GM18520 (cell line): Measurements from ENCODE around the gene EVI2A.
"Not testable (repeated sequence)": the region's sequence is repeated elsewhere in the genome, so short reads cannot be mapped to it uniquely, and the experiment has no call there.

Experiments
- ATAC-seq: cut with Tn5 transposase; IDR thresholded peaks from one replicate; pipeline ENCODE4 v1.9.1; 2021; ENCODE audit not compliant: unreplicated experiment

The EVI2A gene

DNA sequence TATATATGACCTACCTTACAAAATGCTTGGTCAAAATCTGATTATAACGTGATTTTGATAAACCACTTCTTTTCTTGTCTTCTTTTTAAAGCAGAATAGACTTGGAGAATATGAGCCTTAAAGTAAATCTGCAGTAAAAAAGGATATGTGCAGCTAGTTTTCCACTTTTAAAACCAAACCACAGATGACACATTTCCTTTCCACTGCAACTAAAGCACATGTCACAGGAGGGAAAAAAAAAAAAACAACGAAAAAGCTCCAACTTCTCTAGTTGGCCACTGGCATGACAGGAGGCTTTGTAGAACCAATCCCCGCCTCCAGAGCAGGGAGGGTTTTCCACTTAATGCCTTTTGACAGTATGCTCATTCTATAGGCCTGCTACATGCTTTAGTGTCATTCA lies at the start of gene EVI2A:
EVI2A (minus strand) TSS at position 142 of the 400 bp plus-strand sequence. CDS start 2,609 bp downstream, outside the sequence.
- ATAC-seq, result no peak

- ATAC-seq, result no peak
These were observed 47.8 kb upstream of the EVI2A start for GRCh38 chr17:31369266-31369665.

- no peak for ATAC-seq
These were observed 44.7 kb upstream of the EVI2A start for GRCh38 chr17:31366088-31366487.

DNA sequence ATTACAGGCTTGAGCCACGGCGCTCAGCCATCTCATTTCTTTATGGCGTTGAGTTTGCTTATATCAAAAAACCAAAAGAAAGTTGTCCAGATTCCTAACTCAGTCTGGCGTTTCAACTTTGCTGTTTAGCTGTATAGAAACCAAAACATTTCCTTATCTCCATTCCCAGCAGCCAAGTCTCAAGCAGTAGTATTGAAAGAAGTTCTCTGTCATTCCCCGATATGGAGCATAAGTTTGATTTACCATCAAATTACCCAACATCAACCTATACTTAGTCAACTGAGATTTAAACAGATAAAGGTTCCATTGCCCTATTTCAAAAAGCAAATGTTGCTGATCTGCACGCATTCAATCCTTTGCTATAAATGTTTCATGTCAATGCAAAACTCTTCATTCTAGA lies 42.6 kb upstream of the EVI2A start:
- ATAC-seq, result no peak

DNA sequence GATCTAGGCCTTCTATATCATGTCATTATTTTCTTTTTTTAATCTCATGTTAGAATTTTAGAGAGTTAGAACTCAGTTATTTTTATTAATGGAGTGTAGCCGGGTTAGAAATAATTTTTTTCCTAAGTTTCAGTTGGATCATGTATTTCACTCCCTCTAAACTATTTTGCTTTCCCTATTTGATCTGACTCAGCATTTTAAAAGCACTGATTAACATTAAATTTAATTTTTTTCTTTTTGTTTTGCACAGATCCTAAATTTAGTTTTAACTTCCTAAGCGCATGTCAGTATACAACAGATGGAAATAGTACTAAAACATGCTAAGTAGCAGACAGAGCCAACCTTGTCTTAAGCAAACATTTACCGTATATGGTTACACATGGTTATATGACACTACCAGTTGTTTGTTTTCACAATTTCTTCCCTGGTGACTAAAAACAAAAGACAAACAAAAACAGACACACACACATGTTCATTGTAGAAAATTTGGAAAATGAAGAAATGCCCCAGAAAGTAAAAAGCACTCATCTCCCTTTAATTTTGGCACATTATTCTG lies 36.5 kb upstream of the EVI2A start:
- ATAC-seq, result no peak

DNA sequence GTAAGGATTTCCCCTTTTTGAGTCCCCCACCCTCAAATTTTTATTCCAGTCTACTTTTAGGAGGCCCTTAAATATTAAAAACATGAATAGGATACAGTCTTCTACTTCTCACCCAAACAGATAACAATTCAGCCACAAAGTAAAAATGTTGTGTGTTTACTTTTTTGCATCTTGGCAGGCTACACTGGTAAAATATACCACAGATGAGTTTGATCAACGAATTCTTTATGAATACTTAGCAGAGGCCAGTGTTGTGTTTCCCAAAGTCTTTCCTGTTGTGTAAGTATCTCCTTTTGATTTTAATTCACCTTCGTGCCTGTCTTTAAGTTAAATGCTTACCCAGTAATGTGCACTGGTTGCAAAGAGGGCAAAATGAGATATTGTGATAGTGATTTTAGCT lies 35.7 kb upstream of the EVI2A start:
- ATAC-seq, result no peak

DNA sequence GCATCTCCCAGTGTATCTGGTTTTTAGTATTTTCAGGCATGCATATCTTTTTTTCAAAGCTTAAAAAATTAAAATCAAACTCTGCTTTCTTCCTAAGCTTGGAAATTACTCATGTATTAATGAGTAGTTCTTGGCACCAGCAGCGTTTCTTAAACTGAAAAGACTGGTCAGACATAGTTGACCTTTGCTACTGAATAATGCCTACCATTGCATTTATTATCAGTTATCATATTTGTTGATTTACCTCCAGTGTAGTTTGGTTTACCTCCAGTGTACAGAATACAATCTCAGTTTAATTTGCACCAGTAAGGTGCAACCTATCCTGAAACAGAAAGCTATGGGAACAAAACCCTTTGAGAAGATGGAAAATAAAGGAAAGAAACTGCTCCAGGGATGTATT lies 34.5 kb upstream of the EVI2A start:
- no peak for ATAC-seq

DNA sequence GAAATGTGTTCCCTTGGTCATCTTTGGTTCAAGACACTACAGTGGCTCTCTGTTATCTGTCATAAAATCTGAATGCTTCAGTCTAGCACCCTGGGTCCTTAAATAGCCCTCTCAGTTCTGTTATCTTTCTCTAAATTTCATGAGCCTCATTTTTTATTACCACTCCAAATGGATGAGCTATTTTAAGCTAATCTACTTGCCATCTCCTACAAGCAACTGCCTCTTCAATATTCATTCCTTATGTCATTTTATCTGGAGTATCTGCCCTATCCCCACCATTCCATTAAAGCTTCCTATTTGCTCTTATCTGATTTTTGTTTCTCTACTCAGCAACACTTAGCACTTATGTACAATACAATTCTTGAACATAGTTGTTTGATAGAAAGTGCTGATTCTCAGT lies 28.0 kb upstream of the EVI2A start:
- ATAC-seq, result no peak

GRCh38 chr17:31345191-31345747 lies 23.8 kb upstream of the EVI2A start:
- not testable (repeated sequence) for ATAC-seq

DNA sequence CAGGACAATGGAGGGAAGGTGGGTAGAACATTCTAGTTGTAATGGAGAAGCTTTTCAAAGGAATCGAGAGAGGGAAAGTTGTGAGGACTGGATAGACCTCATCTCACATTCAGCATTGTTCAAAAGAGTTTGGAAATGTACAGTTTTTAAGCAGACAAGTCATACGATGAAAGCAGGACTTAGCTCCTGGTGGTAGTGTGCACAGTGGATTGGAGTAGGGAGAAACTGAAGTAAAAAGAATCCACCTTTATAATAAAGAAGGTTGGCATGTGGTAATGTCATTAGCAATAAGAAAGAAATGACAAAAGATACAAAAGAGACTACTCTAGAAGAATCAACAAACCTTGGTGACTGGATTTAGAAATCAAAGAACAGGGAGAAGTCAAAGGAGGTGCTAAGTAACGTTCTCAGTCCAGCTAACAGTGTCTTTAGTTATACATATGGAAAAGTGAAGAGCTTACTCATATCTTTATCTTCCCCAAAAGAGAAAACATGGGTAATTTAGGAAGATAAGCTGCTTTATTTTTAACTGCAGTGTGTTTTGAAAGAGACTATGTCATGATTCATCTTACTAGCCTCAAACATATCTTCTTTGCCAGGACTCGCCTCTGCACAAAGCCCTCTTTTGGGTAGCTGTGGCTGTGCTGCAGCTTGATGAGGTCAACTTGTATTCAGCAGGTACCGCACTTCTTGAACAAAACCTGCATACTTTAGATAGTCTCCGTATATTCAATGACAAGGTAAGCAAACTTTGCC lies 18.7 kb upstream of the EVI2A start:
- ATAC-seq, result no peak

DNA sequence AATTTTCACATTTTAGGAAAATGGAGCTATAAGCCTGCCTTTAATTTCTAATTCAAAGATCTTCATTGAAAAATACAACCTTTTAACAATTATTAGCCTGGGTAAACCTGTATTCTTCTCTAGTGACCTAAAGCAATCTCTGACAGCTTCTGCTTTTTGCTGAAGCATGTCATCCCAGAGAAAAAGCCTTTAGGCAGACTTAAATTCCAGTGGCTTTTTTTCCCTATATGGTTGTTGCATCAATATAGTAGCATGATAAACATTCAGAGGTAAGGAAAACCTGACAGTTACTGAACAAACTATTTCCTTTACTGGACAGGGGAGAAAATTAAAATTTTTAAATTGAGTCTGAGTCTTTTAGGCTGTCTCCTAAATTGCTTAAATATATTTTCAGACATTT lies 7.8 kb upstream of the EVI2A start:
- ATAC-seq, result no peak

DNA sequence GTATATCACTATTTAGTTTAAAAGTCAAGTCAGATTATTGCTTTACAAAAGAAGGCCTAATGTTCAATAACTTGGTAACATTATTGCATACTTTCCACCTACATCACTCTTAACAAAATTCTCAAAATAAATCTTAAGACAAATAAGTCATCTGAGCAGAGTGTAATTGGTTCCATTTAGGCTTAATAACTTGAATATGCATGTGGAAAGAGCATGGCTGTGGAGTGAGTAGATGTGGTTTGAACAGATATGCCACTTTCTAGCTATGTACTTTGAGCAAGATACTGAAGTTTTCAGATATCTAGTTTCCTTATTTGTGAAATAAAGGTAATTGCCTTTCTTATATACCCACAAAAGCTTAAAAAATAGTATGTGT lies 6.7 kb upstream of the EVI2A start:
- no peak for ATAC-seq

GRCh38 chr17:31327534-31328159 lies 6.2 kb upstream of the EVI2A start:
- no peak for ATAC-seq

GRCh38 chr17:31323551-31323950 lies 2.1 kb upstream of the EVI2A start:
- ATAC-seq, result no peak

GRCh38 chr17:31321966-31322365 lies 544 bp upstream of the EVI2A start:
- no peak for ATAC-seq

DNA sequence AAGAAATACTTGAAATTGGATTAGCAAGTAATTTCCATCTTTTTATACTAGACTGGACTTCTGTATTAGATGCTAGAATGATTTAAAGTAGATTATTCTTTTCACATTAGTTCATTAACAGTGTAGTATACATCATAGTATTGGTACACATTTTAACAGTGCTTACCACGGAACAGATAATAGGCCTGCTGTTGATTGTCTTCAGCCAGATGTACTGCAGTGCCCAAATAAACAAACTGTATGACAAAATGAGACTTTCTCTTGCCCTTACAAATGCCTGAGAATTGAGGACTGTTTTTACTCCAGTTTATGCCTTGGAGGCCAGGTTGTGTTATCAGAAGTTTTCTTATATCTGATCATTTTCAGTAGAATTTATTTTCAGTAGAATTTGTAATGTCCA lies 631 bp downstream of the EVI2A start:
- no peak for ATAC-seq

DNA sequence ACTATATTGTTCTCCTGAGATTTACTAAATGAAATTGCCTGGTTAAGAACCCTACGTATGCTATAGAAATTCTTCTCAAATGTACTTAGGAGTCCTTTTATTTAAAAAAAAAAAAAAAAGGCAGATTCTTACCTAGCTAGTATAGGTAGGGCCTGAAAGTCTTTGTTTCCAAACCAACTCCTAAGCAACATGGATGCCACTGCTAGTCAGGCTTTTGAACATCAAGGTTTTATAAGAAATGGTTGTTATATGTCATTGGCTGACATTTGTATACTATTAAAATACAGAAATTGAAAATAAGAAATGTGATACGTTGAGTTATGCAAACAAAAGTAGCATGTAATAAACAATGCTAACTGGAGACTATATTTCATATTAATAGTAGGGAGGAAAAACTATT lies 1.2 kb downstream of the EVI2A start:
- no peak for ATAC-seq

GRCh38 chr17:31318851-31319661 lies 2.4 kb downstream of the EVI2A start:
- no peak for ATAC-seq

DNA sequence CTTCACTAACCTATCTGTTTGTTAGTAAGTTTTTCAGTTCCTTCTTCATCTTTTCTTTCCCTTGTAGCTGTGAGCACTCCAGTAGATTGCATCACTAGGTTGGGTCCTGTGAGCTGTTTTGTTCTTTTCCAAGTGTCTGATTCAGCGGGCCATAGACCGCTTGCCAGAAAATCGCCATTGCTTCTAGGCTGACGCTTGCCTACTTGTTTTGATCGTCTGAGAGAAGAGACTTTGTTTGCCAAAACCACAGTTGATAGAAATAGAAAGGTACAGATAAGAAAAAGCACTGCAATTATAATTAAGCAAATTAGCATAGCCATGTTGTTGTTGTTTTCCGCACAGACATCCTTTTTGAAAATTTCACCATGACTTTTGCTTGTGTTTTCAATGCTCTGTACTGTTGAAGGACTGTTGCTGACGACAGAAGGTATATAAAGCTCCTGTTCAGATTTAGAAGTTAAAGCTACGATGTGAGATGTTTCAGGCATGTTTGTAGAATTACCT lies 3.1 kb downstream of the EVI2A start:
- ATAC-seq, result peak; percentile 25

DNA sequence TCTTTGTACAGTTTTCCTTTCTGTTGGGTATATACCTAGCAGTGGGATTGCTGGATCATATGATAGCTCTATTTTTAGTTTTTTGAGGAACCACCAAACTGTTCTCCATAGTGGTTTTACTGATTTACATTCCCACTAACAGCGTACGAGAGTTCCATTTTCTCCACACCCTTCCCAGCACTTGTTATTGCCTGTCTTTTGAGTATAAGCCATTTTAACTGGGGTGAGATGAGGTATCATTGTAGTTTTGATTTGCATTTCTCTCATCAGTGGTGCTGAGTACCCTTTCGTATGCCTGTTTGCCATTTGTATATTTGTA lies 6.7 kb downstream of the EVI2A start:
- no peak for ATAC-seq
